B cell (primary cell): ENCODE results near the gene ZFR. TPM values are rescaled to one million over a fixed set of nuclear protein-coding genes. Genes with fewer than 3 reads are reported as not detected.

Source experiments
- ATAC-seq: fragments of 200-7000 bp; cut with Tn5 transposase; one replicate; pipeline ENCODE4 v1.10.0; 2021; ENCODE audit warnings: low read depth, mild to moderate bottlenecking, moderate number of reproducible peaks, moderate library complexity
- CTCF ChIA-PET: fragments of 350-600 bp; sonication (Branson Sonifier 250); formaldehyde crosslinking; loops from one replicate; lab custom pipeline; 2021; ENCODE audit warnings: antibody characterized with exemption, inconsistent platforms; lab: Charles Lee
- POLR2A ChIA-PET: fragments of 350-600 bp; sonication (Branson Sonifier 250); formaldehyde crosslinking; loops from one replicate; lab custom pipeline; 2021; ENCODE audit warnings: antibody characterized with exemption; lab: Charles Lee
- DNase-seq: peaks from one replicate; pipeline ENCODE4 v3.0.0; 2013
- H2AFZ ChIP-seq: 2 replicates; pipeline ENCODE4 v1.6.1; 2012; ENCODE audit warnings: mild to moderate bottlenecking, low read depth, low read length; ENCODE audit not compliant: insufficient read depth, poor library complexity, severe bottlenecking
- H3K27ac ChIP-seq, 2 donors: 1 replicate in 1 of 2; 2 replicates in 1 of 2; pipeline ENCODE4 v1.5.1; 2012 to 2013; ENCODE audit warnings: low read length in 2 of 2, mild to moderate bottlenecking in 2 of 2, moderate library complexity in 1 of 2
- H3K27me3 ChIP-seq, 4 experiments: fragments of 200-600 bp in 1 of 4; sonication (generic) in 1 of 4; replicated peaks in 1 of 4; 1 replicate in 2 of 4; 2 replicates in 2 of 4; pipeline versions ENCODE4 v1.6.1 to v1.7.0; 2013 to 2016; ENCODE audit warnings: low read length in 3 of 4, mild to moderate bottlenecking in 2 of 4, mixed read lengths in 1 of 4, moderate library complexity in 1 of 4; ENCODE audit not compliant: insufficient read depth in 4 of 4, control insufficient read depth in 3 of 4; ENCODE audit errors: control extremely low read depth in 1 of 4
- H3K36me3 ChIP-seq, 2 experiments: replicated peaks in 1 of 2; 1 replicate in 1 of 2; 2 replicates in 1 of 2; pipeline versions ENCODE4 v1.6.1 to v1.7.1; 2013; ENCODE audit warnings: low read length in 1 of 2; ENCODE audit not compliant: insufficient read depth in 2 of 2, control insufficient read depth in 1 of 2; ENCODE audit errors: control extremely low read depth in 1 of 2, extremely low read depth in 1 of 2
- H3K4me1 ChIP-seq, 2 donors: fragments of 200-600 bp in 1 of 2; sonication (generic) in 1 of 2; 1 replicate in 1 of 2; 2 replicates in 1 of 2; pipeline versions ENCODE4 v1.5.1 to v1.6.1; 2013 to 2017; ENCODE audit warnings: low read length in 2 of 2; ENCODE audit not compliant: control insufficient read depth in 2 of 2, insufficient read depth in 2 of 2
- H3K4me2 ChIP-seq: replicated peaks from 2 replicates; pipeline ENCODE3; 2012; ENCODE audit warnings: mild to moderate bottlenecking, low read depth, low read length; ENCODE audit not compliant: poor library complexity, severe bottlenecking
- H3K4me3 ChIP-seq, 5 experiments: fragments of 200-600 bp in 1 of 5; sonication (generic) in 1 of 5; 1 replicate in 3 of 5; 2 replicates in 2 of 5; pipeline versions ENCODE4 v1.5.1 to v1.7.0; 2011 to 2016; ENCODE audit warnings: low read length in 4 of 5, mild to moderate bottlenecking in 4 of 5, low read depth in 2 of 5, control low read depth in 1 of 5, moderate library complexity in 1 of 5; ENCODE audit not compliant: insufficient read depth in 1 of 5; ENCODE audit errors: control extremely low read depth in 1 of 5, extremely low read depth in 1 of 5
- H3K79me2 ChIP-seq: fragments of 200-600 bp; sonication (generic); one replicate; pipeline ENCODE4 v1.6.0; 2016; ENCODE audit warnings: low read length; ENCODE audit not compliant: control insufficient read depth, insufficient read depth
- H3K9ac ChIP-seq: fragments of 200-600 bp; sonication (generic); 2 replicates; pipeline ENCODE4 v1.6.1; 2017; ENCODE audit warnings: mild to moderate bottlenecking, low read length, moderate library complexity
- H3K9me3 ChIP-seq, 3 donors: one replicate each; pipeline versions ENCODE4 v1.6.1 to v1.7.1; 2013; ENCODE audit warnings: low read length in 2 of 3; ENCODE audit not compliant: control insufficient read depth in 2 of 3, insufficient read depth in 1 of 3; ENCODE audit errors: control extremely low read depth in 1 of 3
- H4K20me1 ChIP-seq: 2 replicates; pipeline ENCODE4 v1.6.0; 2012; ENCODE audit warnings: mild to moderate bottlenecking, low read length; ENCODE audit not compliant: insufficient read depth, control insufficient read depth, poor library complexity, severe bottlenecking
- H3K27ac Mint-ChIP-seq: one replicate; pipeline ENCODE4 v1.8.0; 2021; ENCODE audit warnings: mixed read lengths
- H3K27me3 Mint-ChIP-seq: one replicate; pipeline ENCODE4 v1.8.0; 2021; ENCODE audit warnings: mixed read lengths
- H3K4me1 Mint-ChIP-seq: one replicate; pipeline ENCODE4 v1.8.0; 2021; ENCODE audit warnings: mixed read lengths
- H3K4me3 Mint-ChIP-seq: one replicate; pipeline ENCODE4 v1.8.0; 2021; ENCODE audit warnings: mixed read lengths
- H3K9me3 Mint-ChIP-seq: one replicate; pipeline ENCODE4 v1.8.0; 2022; ENCODE audit warnings: mixed read lengths; ENCODE audit not compliant: insufficient read depth
- EZH2 ChIP-seq: IDR thresholded peaks from 2 replicates; pipeline ENCODE4 v1.6.1; 2012; ENCODE audit warnings: borderline replicate concordance, low read depth, mild to moderate bottlenecking, moderate library complexity, low read length; ENCODE audit not compliant: insufficient read depth, poor library complexity, severe bottlenecking
- WGBS: methylation state at CpG from one replicate; pipeline ENCODE4 v1.1.5; 2013; ENCODE audit warnings: missing lambda C conversion rate; ENCODE audit not compliant: insufficient coverage; 5-methylcytosine and 5-hydroxymethylcytosine counted together
- intact Hi-C: fragments of 100-400 bp; cut with micrococcal nuclease; formaldehyde crosslinking; loops from one replicate; pipeline ENCODE4 v1.10.0; 2022
- polyA plus RNA-seq: library from polyadenylated mRNA; depleted of rRNA; stranded (reverse); fragments of >200 nt; gene quantifications from 2 replicates; pipeline ENCODE4 v1.2.3, GENCODE V29; 2012
- total RNA-seq, 2 donors: library from RNA; stranded (reverse); fragments of 120-200 nt in 1 of 2; gene quantifications; 1 replicate in 1 of 2; 2 replicates in 1 of 2; pipeline versions ENCODE4 v1.2.3 to v1.2.4, GENCODE V29; 2013 to 2022
- TF ChIP-seq, protein P1 (sequence below): fragments of 200-600 bp; IDR thresholded peaks from one replicate; pipeline ENCODE4 v1.8.0; 2022; ENCODE audit warnings: antibody characterized with exemption, mild to moderate bottlenecking

The ZFR gene
- total and polyA plus RNA-seq, 2 donors (not counting 1 experiment from before 2014, with no cell fraction given) = 31.4 to 69.0 TPM

DNA sequence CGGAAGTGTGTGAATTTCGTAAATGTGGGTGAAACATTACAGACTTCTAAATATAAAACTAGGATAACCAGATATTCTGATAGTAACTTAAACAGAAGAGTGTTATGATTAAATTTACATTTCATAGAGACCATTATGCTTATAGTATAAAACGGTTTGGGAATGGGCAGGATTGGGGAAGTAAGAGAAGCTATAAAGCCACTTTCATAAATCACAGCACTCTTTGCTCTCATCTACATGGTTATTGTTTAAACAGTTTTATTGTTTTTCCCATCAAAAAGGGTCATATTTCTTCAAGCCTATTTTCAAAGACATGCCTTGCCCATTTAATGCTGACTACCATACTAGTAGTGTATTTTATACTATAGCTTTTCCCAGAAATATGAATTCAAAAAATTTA lies 9.2 kb downstream of the ZFR start:
- Mint-ChIP-seq H3K4me3 (no peak overlapping the region), H3K4me1 (peaks cover 60% of the 10 kb centered on the region), H3K27ac (no peak overlapping the region), H3K27me3 (no peaks in the 10 kb centered on the region), H3K9me3 (peaks cover 1% of the 10 kb centered on the region)
- Histone ChIP-seq H3K4me3 (no peak overlapping the region), H3K36me3 (peaks cover 0 to 4% of the 10 kb centered on the region in 2 experiments), H2AFZ (no peak overlapping the region), H3K27me3 (no peaks in the 10 kb centered on the region), H3K4me1 (peaks cover 3 to 10% of the 10 kb centered on the region in 2 donors), H4K20me1 (peaks cover 77% of the 10 kb centered on the region), H3K27ac (no peak overlapping the region), H3K79me2 (peaks cover 99% of the 10 kb centered on the region), H3K9ac (no peak overlapping the region), H3K9me3 (peaks cover 0 to 4% (median 0%) of the 10 kb centered on the region in 3 donors), H3K4me2 (no peak overlapping the region)
- TF ChIP-seq, protein P1, sequence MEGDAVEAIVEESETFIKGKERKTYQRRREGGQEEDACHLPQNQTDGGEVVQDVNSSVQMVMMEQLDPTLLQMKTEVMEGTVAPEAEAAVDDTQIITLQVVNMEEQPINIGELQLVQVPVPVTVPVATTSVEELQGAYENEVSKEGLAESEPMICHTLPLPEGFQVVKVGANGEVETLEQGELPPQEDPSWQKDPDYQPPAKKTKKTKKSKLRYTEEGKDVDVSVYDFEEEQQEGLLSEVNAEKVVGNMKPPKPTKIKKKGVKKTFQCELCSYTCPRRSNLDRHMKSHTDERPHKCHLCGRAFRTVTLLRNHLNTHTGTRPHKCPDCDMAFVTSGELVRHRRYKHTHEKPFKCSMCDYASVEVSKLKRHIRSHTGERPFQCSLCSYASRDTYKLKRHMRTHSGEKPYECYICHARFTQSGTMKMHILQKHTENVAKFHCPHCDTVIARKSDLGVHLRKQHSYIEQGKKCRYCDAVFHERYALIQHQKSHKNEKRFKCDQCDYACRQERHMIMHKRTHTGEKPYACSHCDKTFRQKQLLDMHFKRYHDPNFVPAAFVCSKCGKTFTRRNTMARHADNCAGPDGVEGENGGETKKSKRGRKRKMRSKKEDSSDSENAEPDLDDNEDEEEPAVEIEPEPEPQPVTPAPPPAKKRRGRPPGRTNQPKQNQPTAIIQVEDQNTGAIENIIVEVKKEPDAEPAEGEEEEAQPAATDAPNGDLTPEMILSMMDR = no peak
- TF ChIP-seq EZH2 = no peak
- ATAC-seq (no peak), DNase-seq (no peak)
- intact Hi-C loops = no loop called here
- POLR2A ChIA-PET = no interaction called here
- no CpG with 5 or more reads among the region's 3 CpGs for WGBS
- CTCF ChIA-PET = interaction anchor here (1.6 kb wide), 1 partner anchor 155 kb away, joined by 5 read pairs; no protein-coding TSS in a partner anchor

GRCh38 chr5:32434221-32434620 lies 10.3 kb downstream of the ZFR start:
- no peak for TF ChIP-seq EZH2
- TF ChIP-seq, protein P1 = no peak
- no peaks in the 10 kb centered on the region for H3K27me3 Mint-ChIP-seq
- no peak for DNase-seq
- Histone ChIP-seq H2AFZ (no peak overlapping the region), H3K4me1 (peaks cover 3 to 10% of the 10 kb centered on the region in 2 donors), H3K9ac (no peak overlapping the region), H3K79me2 (peaks cover 99% of the 10 kb centered on the region), H3K36me3 (peaks cover 2 to 4% of the 10 kb centered on the region in 2 experiments), H3K27ac (no peak overlapping the region), H4K20me1 (peaks cover 80% of the 10 kb centered on the region), H3K4me3 (no peak overlapping the region), H3K4me2 (no peak overlapping the region), H3K9me3 (peaks cover 0 to 4% (median 0%) of the 10 kb centered on the region in 3 donors), H3K27me3 (no peaks in the 10 kb centered on the region)
- WGBS = no CpG with 5 or more reads among the region's 1 CpG
- POLR2A ChIA-PET = no interaction called here
- peaks cover 1% of the 10 kb centered on the region for H3K9me3 Mint-ChIP-seq
- no peak overlapping the region for H3K27ac Mint-ChIP-seq
- no peak for ATAC-seq
- H3K4me3 Mint-ChIP-seq = no peak overlapping the region
- CTCF ChIA-PET = no interaction called here
- intact Hi-C loops = no loop called here
- H3K4me1 Mint-ChIP-seq = peaks cover 61% of the 10 kb centered on the region
